Activated CD4-positive, alpha-beta T cell treated with anti-CD3 and anti-CD28 coated beads, Interleukin-2, Interleukin-6, amounts not matched to agents 100 ng/mL and 50 ng/mL, durations not matched to agents 16 hours and 8 hours (primary cell): Measurements from ENCODE around the gene ARL4A.

Experiments used
- DNase-seq: peaks from one replicate; pipeline ENCODE4 v3.0.0-alpha.2; 2020

The ARL4A gene

DNA sequence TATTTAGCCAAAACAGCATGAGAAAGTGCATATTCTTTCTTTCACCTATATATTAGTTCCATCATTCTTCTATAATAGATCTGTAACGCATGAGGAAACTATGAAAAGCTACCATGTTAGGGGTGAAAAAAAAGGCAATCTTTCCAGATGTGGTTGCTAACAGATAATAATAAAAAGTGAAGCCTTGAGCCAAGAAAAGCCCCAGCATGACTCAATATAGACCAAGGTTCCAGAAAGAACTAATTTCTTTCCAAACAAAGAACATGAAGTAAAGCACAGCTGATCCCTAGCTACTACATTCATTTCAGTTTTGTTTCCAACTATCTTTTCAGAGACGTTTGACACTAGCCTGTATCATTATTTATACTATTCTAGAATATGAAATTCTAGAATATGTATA lies 16.4 kb downstream of the ARL4A start:
- DNase-seq, result no peak

- no peak for DNase-seq
Measured at GRCh38 chr7:12705878-12706277, 18.4 kb downstream of the ARL4A start.

- no peak for DNase-seq
Measured at GRCh38 chr7:12706900-12707536, 19.6 kb downstream of the ARL4A start.

- no peak for DNase-seq
Measured at GRCh38 chr7:12708314-12708713, 20.9 kb downstream of the ARL4A start.

DNA sequence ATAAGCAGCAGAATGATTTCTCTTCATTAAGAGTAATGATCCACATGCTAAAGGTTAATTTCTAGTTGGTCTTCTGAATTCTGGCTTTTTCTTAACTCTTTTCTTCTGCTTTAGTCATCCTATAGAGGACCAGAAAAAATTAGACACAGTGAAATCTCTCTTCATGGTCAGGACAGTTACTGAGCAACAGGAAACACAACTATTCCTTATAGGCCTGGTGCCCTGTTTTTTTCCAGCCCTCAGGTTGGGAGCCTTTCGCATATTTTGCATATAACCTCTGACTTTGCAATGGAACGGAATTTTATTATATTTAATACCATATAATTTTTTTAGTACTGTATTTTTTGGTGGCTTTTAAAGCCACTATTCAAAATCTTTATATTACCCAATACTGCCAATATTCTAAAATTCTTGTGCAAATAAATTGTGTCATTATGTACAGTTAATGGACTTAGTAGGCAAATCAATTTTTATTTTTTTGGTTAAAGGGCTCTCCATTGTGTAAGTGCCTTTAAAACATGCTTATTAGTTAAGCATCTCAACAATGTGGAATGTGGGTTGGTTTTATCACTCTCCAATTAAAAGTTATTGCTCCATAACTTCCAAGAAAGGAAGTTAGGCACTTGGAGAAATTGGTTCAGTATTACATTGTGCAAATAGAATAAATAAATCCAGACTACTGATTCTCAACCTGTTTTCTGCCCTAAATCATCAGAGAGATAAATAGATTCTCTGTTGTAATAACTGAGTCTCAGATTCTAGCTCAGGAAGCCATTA lies 22.5 kb downstream of the ARL4A start:
- DNase-seq, result no peak

GRCh38 chr7:12711124-12711523 lies 23.7 kb downstream of the ARL4A start:
- no peak for DNase-seq

DNA sequence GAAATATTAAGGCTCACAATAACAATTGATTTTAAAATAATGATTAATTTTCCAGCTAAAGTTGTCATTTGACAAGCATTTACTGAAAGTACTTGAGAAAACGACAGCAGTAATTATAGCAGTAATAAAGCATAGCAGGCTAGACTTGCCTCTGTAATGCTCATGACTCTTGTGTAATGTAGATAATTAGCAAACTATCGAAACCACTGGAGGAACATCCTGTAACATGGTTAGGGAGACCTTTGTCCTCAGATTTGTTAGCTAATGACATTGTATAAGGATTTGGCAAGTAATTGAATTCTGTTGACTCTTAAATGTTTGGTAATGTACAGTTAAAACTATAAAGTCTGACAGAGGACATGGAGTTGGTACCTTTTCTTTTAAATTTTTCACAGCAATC lies 24.8 kb downstream of the ARL4A start:
- no peak for DNase-seq

GRCh38 chr7:12713625-12714378 lies 26.4 kb downstream of the ARL4A start:
- no peak for DNase-seq

- no peak for DNase-seq
Measured at GRCh38 chr7:12714379-12714737, 26.9 kb downstream of the ARL4A start.

GRCh38 chr7:12715372-12716133 lies 28.1 kb downstream of the ARL4A start:
- DNase-seq, result peak; percentile 54

- DNase-seq, result no peak
Measured at GRCh38 chr7:12716134-12716681, 28.8 kb downstream of the ARL4A start.

- no peak for DNase-seq
Measured at GRCh38 chr7:12716722-12717121, 29.3 kb downstream of the ARL4A start.

DNA sequence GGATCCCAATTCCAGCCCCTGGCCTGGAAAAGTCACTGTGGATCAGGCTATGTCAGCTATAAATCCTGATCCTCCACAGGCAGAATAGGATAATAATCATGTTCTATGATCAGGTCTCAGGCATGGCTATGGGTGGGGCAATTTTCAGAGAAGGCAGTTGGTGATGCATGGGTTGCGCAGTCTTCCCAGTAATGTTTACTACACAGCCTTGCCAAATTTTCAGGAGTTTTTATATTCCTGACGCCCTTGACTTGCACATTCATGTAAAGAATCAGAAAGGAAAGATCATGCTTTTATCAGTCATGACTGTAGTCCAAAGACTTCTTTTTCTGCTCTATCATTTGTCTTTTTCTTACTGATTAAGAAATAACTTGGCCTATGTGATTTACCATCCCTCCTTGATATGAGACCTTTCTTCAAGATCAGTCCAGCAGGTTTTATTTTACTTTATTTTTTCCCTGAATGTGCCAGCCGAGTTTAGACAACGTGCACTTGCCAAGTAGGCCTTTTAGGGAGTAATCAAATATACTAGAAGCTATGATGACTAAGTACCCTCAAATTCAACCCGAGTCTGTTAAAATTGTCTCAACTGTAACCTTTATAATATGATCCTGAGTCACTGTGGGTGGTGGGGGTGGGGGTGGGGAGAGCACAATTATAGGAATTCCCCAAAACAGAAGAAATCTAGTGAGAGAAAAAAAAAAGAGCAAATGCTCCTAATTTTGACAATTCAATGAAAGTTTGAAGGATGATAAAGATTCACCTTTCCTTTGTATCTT lies 31.9 kb downstream of the ARL4A start:
- DNase-seq, result no peak

DNA sequence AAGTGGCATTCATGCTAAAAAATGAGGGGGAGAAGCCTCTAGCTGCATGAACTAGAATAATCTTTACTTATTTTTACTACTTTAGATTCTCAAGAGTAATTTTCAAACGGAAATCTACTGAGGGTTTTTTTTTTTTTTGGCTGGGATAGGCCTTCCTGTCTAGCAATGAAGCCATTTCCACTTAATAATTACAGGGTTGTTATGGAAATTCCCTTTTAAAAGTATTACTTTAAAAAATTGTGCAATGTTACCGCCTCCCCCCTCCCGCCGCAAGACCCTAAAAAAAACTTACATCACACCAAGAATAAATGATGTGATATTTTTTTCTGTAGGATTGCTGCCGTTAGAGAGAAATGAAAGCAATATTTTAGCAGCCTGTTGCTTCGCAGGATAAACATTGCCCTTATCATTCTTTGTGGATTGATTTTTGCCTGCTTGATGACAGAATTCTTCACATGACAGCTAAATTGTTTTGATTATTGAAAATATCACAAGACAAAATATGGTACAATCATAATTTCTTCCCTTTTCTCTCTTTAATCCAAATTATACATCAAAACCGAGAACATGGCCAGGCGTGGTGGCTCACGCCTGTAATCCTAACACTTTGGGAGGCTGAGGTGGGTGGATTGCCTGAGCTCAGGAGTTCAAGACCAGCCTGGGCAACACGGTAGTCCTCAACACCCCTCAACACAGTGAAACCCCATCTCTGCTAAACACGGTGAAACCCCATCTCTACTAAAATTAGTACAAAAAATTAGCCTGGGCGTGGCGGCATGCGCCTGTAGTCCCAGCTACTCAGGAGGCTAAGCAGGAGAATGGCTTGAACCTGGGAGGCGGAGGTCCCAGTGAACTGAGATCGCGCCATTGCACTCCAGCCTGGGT lies 32.8 kb downstream of the ARL4A start:
- DNase-seq, result no peak

- DNase-seq, result no peak
Measured at GRCh38 chr7:12721286-12721830, 33.9 kb downstream of the ARL4A start.

DNA sequence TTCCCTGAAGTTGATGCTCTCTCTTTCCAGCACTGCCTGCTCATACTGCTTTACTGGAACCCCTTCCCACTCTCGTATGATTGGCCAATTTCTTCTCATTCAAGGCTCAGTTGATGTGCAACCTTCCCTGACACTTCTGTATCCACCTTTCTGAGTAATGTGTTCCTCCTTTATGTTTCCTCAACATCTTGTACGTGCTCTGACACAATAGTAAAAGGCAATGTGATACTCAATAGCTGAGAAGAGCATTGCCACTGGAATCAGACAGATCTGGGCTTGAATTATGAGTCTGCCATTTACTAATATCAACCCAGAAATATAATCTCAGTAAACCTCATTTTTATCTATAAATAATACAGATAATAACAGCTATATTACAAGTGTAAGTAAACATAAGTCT lies 34.7 kb downstream of the ARL4A start:
- no peak for DNase-seq

- DNase-seq, result peak; percentile 8
Measured at GRCh38 chr7:12722636-12723605, 35.5 kb downstream of the ARL4A start.

DNA sequence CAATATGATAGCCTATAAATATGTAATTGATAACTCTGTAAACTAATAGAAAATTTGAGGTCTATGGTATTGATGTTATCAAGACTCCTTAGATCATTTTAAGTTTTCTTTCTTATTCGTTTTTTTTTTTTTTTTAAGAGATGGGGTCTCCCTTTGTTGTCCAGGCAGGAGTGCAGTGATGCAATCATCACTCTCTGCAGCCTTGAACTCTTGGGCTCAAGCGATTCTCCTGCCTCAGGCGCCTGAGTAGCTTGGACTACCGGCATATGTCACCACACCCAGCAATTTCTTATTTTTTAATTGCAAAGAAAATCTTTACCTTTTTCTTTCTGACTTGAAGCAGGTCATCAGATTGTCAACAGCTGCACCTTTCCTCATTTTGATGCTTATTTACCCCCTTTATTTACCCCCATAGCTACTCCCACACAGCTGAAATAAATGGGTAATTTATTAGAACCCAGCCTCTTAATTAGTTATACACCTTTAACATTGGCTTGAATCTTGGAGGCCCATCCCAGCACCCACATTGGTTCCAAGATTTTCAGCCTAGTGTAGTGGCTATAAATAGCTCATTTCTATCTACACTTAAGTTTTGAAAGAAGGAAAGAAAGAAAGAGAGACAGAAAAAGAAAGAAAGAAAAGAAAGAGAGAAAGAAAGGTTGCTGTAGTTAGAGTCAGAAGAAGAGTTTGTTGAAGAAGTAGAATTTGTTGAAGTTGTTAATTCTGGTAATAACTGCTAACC lies 38.3 kb downstream of the ARL4A start:
- DNase-seq, result no peak

GRCh38 chr7:12726908-12727307 lies 39.5 kb downstream of the ARL4A start:
- no peak for DNase-seq
